Measurements from ENCODE around the gene ANKRD29. TPM values are rescaled to one million over a fixed set of nuclear protein-coding genes. Genes with fewer than 3 reads are reported as not detected.
"Not testable (repeated sequence)": the region's sequence is repeated elsewhere in the genome, so short reads cannot be mapped to it uniquely, and the experiment has no call there.

The ANKRD29 gene
- polyA plus RNA-seq, 4 donors: 0.47 to 1.2 (median 0.71) TPM

- DNase-seq (ENCODE audit: low read depth in 4 of 4, low spot score in 3 of 4): no peak
Measured at GRCh38 chr18:23568281-23569138, 94.2 kb downstream of the ANKRD29 start.

GRCh38 chr18:23567671-23568070, 95.0 kb downstream of the ANKRD29 start:
- no peak for DNase-seq (ENCODE audit: low read depth in 4 of 4, low spot score in 3 of 4)

- DNase-seq (ENCODE audit: low read depth in 4 of 4, low spot score in 3 of 4): no peak
Measured at GRCh38 chr18:23565916-23566547, 96.7 kb downstream of the ANKRD29 start.

GRCh38 chr18:23563377-23564043, 99.2 kb downstream of the ANKRD29 start:
- DNase-seq (ENCODE audit: low read depth in 4 of 4, low spot score in 3 of 4): no peak

- no peak for DNase-seq (ENCODE audit: low read depth in 4 of 4, low spot score in 3 of 4)
Measured at GRCh38 chr18:23560186-23560585, 102.5 kb downstream of the ANKRD29 start.

GRCh38 chr18:23557511-23557910, 105.2 kb downstream of the ANKRD29 start:
- DNase-seq (ENCODE audit: low read depth in 4 of 4, low spot score in 3 of 4): not testable (repeated sequence)

GRCh38 chr18:23556145-23556780, 106.4 kb downstream of the ANKRD29 start:
- no peak for DNase-seq (ENCODE audit: low read depth in 4 of 4, low spot score in 3 of 4)

GRCh38 chr18:23553887-23554286, 108.8 kb downstream of the ANKRD29 start:
- no peak for DNase-seq (ENCODE audit: low read depth in 4 of 4, low spot score in 3 of 4)

GRCh38 chr18:23552505-23552904, 110.2 kb downstream of the ANKRD29 start:
- no peak for DNase-seq (ENCODE audit: low read depth in 4 of 4, low spot score in 3 of 4)

- no peak for DNase-seq (ENCODE audit: low read depth in 4 of 4, low spot score in 3 of 4)
Measured at GRCh38 chr18:23551978-23552377, 110.7 kb downstream of the ANKRD29 start.

- no peak for DNase-seq (ENCODE audit: low read depth in 4 of 4, low spot score in 3 of 4)
Measured at GRCh38 chr18:23550898-23551297, 111.8 kb downstream of the ANKRD29 start.

Other genes with a start within 250 kb of the ANKRD29 start
- 10 to 100 TPM; 67.5 to 83.7 (median 75.9) TPM for gene RIOK3, start 209.6 kb downstream of the ANKRD29 start, polyA plus RNA-seq (ENCODE audit: insufficient read length in 4 of 4)
- gene RMC1, start 159.4 kb downstream of the ANKRD29 start, polyA plus RNA-seq (ENCODE audit: insufficient read length in 4 of 4): 10 to 100 TPM; 22.9 to 27.6 (median 25.6) TPM
- 10 to 100 TPM; 18.4 to 23.1 (median 20.2) TPM for gene NPC1, start 76.4 kb downstream of the ANKRD29 start, polyA plus RNA-seq (ENCODE audit: insufficient read length in 4 of 4)
- 1 to 10 TPM; 1.8 to 2.2 (median 2.1) TPM for gene LAMA3, start 26.5 kb upstream of the ANKRD29 start, polyA plus RNA-seq (ENCODE audit: insufficient read length in 4 of 4)

Measured in right renal pelvis (tissue), 4 donors.